HCT116 (cell line): ENCODE results near the gene PRAMEF10. TPM values are rescaled to one million over a fixed set of nuclear protein-coding genes. Genes with fewer than 3 reads are reported as not detected.

Source experiments
- total RNA-seq: library from RNA; stranded (reverse); gene quantifications from one replicate; pipeline ENCODE4 v1.2.1, GENCODE V29; 2021; ENCODE audit not compliant: unreplicated experiment

PRAMEF10 gene
- total RNA-seq, 1 experiment from 2014 or later: not detected

Other genes with a start within 250 kb of the PRAMEF10 start
- not detected for gene AADACL3, start 182.2 kb downstream of the PRAMEF10 start, total RNA-seq
- not detected for gene CFAP107, start 152.1 kb downstream of the PRAMEF10 start, total RNA-seq
- not detected for gene PRAMEF12, start 124.5 kb downstream of the PRAMEF10 start, total RNA-seq
- gene PRAMEF1, start 106.9 kb downstream of the PRAMEF10 start, total RNA-seq: not detected
- not detected for gene PRAMEF11, start 66.9 kb downstream of the PRAMEF10 start, total RNA-seq
- not detected for gene HNRNPCL1, start 49.5 kb downstream of the PRAMEF10 start, total RNA-seq
- not detected for gene PRAMEF2, start 41.2 kb downstream of the PRAMEF10 start, total RNA-seq
- not detected for gene PRAMEF4, start 12.1 kb downstream of the PRAMEF10 start, total RNA-seq
- not detected for gene PRAMEF7, start 18.3 kb upstream of the PRAMEF10 start, total RNA-seq
- not detected for gene PRAMEF6, start 49.3 kb upstream of the PRAMEF10 start, total RNA-seq
- gene PRAMEF27, start 158.3 kb upstream of the PRAMEF10 start, total RNA-seq: not detected
- gene HNRNPCL3, start 162.5 kb upstream of the PRAMEF10 start, total RNA-seq: not detected
- not detected for gene PRAMEF25, start 172.5 kb upstream of the PRAMEF10 start, total RNA-seq
- not detected for gene HNRNPCL2, start 218.6 kb upstream of the PRAMEF10 start, total RNA-seq